Thyroid gland (tissue), 4 donors: ENCODE results near the gene DFFA.

Experiments used
- POLR2A ChIP-seq, 2 donors: fragments of 450-650 bp; IDR thresholded peaks; one replicate each; pipeline ENCODE4 v1.6.1; 2017; ENCODE audit warnings: antibody characterized with exemption in 2 of 2, mild to moderate bottlenecking in 2 of 2, moderate library complexity in 1 of 2
- TF ChIP-seq, protein P1 (sequence below), 6 experiments: fragments of 200-600 bp in 3 of 6; fragments of 450-650 bp in 3 of 6; sonication (generic) in 3 of 6; IDR thresholded peaks; one replicate each; pipeline ENCODE4 v1.5.1; 2016 to 2019; ENCODE audit warnings: antibody characterized with exemption in 6 of 6, mild to moderate bottlenecking in 2 of 6, inconsistent platforms in 1 of 6, moderate library complexity in 1 of 6

DNA sequence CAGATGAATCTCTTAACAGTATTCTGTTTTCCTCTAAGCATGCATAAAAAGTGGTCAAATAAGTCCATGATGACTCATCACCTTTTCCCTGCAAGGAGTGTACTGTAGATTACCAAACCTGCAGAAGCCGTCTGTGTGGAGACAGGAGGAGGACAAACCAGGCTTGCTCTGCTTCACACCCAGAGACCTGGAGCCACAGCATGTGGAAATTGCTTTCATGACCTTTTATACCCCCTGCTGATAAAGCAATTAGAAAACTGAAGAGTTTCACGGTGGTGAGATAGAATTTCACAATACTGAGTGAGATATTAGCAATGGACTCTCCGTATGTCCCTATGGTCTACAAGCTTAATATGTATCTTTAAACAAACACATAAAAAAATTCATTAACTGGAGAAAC, 13.1 kb downstream of the DFFA start:
- TF ChIP-seq, protein P1, sequence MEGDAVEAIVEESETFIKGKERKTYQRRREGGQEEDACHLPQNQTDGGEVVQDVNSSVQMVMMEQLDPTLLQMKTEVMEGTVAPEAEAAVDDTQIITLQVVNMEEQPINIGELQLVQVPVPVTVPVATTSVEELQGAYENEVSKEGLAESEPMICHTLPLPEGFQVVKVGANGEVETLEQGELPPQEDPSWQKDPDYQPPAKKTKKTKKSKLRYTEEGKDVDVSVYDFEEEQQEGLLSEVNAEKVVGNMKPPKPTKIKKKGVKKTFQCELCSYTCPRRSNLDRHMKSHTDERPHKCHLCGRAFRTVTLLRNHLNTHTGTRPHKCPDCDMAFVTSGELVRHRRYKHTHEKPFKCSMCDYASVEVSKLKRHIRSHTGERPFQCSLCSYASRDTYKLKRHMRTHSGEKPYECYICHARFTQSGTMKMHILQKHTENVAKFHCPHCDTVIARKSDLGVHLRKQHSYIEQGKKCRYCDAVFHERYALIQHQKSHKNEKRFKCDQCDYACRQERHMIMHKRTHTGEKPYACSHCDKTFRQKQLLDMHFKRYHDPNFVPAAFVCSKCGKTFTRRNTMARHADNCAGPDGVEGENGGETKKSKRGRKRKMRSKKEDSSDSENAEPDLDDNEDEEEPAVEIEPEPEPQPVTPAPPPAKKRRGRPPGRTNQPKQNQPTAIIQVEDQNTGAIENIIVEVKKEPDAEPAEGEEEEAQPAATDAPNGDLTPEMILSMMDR (IDR thresholded peaks at IDR 0.05), result no peak
- no peak for TF ChIP-seq POLR2A (IDR thresholded peaks at IDR 0.05)
